ENCODE data around the gene NFIB.
A peak's percentile ranks its signal among the peaks of the same experiment; 100 is the strongest.

Gene NFIB

GRCh38 chr9:14185016-14185415, 128.9 kb downstream of the NFIB start:
- DNase-seq (ENCODE audit: low spot score) = no peak

DNA sequence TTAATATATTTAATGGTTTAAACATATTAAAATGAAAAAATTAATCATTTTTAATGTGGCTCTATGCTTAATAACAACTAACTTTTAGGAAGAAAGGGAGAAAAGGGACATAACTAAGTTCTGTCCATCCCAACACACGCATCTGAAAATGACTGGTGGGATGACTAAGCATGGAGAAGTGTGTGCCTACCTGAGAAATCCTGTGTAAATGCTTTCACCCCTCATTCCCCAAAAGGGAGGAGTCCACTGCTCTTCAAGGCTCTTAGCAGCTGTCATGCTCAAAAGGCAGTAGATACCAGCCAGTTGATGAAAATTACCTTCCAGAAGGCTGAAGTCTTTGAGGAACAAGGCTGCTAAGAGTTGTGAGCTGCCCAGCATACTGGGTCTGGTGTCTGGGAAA, 130.9 kb downstream of the NFIB start:
- peak; percentile 14 for DNase-seq (ENCODE audit: low spot score)

- DNase-seq (ENCODE audit: low spot score) = no peak
Observed at GRCh38 chr9:14180960-14181537, 132.9 kb downstream of the NFIB start.

DNA sequence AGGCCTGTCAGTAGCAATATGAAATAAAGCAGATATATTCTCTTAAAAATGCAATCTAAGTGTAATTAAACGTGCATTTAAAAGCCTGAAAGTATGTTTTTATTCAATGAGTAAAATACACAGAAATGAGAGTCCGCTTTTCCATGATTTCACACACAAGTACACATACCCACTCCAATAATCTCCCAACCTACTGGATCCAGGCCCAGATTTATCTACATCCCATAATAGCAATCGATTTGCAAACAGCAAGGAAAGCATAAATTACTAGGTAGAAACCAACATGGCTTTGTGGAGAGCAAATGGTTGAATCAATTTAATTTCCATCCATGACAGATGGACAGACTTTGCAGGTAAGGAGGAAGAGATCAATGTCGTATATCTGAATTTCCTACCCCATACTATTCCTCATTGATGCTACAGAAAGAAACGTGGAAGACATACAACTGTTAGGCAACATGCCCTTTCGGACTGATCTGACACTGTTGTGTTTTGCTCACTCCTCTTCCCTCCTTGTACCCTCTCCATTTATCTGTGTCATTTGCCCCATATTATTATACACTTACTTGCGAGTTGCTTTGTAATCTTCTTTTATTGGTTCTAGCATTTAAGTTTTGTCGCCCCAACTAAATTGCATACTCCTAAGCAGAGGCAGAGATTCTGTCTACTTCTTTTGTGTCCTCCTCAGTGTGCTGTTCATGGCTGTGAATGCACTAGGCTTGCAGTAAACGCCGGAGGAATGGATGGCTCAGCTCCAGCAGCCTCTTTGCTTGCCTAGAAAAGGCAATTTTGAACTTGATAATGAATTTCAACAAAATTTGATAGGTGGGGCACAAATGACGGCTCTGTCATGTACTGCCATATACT, 133.6 kb downstream of the NFIB start:
- DNase-seq (ENCODE audit: low spot score) = no peak

- peak; percentile 47 for DNase-seq (ENCODE audit: low spot score)
Observed at GRCh38 chr9:14179449-14179848, 134.5 kb downstream of the NFIB start.

DNA sequence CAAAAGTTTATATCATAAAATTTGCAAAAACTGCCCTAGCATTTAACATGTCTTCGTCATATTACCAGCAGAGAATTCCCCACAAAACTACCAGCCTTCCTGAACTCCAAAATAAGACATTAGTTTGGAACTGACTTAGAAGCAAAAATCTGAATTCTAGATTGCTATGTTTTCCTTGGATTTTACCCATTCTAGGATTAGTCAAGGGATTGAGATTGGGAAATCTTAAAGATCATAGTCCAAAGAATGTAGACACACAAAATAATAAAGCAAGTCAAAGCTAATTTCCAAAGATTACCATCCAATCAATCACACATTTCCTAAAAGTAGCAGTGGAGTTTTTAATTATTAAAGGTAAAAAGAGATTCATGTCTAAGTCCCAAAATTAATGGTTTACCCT, 138.2 kb downstream of the NFIB start:
- DNase-seq (ENCODE audit: low spot score) = no peak

DNA sequence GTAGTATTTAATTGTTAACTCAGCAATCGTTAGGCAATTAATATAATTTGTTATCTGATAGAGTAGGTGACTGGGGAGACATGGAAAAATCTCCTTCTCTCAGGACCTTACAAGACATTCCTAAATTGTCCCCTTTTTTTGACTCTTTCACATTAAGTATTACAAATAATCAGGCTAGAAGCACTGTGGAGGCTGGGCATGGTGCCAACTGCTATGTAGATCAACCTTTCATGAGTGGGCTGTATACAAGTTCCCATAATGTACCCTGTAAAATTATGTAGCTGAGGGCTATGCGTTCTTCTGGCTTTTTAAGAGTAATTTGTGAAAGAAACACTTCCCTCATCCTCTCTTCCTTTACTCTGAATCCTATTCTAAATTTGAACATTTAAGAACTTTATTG, 140.2 kb downstream of the NFIB start:
- no peak for DNase-seq (ENCODE audit: low spot score)

DNA sequence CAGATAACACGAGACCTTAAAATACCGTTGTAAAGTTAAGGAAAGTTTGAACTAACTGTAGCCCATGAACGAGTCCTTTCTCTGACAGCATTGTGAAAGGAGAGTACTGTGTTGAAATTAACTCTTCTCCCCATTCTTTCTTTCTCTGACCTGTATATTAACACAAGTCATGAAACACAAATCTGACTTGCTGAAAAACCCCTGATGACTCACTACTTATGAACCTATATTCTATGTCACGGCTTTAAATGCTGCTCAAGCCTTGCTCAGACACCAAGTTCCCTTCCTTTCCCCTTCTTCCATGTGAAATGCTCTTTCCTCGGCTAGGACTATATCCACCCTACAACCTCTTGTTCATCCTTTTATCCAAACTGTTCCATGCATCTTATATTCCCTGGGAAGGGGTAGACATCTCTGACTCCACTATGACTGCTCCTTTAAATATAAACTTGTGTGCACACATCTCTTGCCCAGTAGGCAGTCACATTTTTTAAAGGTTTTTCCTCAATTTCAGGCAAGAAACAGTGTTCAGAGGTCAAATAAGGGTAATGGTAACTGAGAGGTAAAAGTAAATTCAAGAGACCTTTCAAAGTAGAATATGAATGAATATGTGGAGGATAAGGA, 142.9 kb downstream of the NFIB start:
- DNase-seq (ENCODE audit: low spot score) = no peak

- DNase-seq (ENCODE audit: low spot score) = no peak
Observed at GRCh38 chr9:14170392-14170931, 143.5 kb downstream of the NFIB start.

- no peak for DNase-seq (ENCODE audit: low spot score)
Observed at GRCh38 chr9:14168381-14168780, 145.6 kb downstream of the NFIB start.

GRCh38 chr9:14165376-14166035, 148.4 kb downstream of the NFIB start:
- DNase-seq (ENCODE audit: low spot score) = no peak

- no peak for DNase-seq (ENCODE audit: low spot score)
Observed at GRCh38 chr9:14164908-14165307, 149.0 kb downstream of the NFIB start.

DNA sequence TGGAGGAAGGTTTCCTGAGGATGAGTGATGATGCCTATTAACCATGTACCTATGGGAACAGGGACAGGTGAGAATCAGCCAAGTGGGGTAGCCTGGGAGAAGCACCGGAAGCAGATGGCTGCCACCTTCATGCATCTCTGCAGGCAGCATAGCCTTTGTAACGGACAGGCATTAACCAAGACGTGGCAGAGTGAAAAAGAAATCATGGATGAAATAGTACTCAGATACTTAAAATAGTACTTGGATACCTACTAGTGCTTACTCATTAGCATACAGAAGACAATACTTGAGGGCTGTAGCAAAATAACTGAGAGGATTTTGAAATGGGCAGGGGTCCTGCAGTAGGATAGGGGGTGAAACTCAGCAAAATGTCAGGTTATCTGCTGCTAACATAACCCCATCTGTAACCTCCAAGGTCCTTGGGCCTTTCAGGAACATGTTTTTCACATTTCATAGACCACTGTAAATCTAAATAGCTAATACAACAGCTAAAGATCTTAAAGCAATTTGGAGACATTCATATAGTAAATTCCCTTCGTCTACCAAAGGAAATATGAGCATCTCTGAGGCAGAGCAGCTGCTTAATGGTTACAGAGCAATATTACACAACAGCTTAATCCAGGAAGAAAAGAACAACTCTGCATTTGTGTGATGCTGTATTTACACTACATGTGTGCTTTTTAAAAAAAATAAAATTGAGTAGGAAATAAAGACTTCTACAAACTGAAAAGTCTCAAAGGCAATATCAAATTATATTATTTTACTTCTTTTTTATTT, 154.3 kb downstream of the NFIB start:
- no peak for DNase-seq (ENCODE audit: low spot score)

DNA sequence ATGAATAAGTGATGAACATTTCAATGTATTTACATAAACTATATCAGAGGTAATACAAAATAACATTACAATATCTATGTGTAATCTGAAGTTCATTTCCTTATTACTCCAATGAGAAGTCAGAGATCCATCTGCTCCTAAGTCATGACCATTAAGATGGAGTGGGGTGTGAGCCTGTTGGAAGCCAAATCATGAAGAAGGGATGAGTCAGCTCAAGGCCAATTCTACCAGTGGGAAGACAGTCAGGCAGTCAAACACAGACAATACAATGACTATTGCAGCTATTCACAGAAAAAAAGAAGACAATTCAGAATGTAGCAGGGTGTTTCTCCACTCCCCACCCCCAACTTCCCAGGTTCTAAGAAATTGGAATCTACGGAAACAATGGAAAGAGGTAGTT, 155.0 kb downstream of the NFIB start:
- no peak for DNase-seq (ENCODE audit: low spot score)

GRCh38 chr9:14158136-14158813, 155.7 kb downstream of the NFIB start:
- no peak for DNase-seq (ENCODE audit: low spot score)

- no peak for DNase-seq (ENCODE audit: low spot score)
Observed at GRCh38 chr9:14157191-14157590, 156.8 kb downstream of the NFIB start.

DNA sequence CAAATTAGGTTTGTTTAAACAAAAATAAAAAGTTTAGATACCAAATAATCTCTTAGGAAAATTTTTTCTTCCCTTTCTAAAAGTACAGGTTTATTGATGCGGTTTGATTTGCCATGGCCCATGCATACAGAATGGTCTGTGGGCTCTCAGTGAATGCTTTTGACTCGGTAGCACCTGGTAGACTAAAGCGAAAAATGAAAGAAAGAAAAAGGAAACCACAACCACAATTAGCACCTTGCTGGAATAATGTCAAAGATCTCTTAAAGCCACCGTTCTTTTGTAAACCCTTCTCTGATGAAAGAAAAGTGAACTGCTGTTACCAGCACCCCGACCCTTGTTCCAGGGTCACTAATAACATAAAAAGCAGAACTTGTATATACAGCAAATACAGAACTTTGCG, 157.9 kb downstream of the NFIB start:
- no peak for DNase-seq (ENCODE audit: low spot score)

- DNase-seq (ENCODE audit: low spot score) = no peak
Observed at GRCh38 chr9:14155237-14155636, 158.7 kb downstream of the NFIB start.

DNA sequence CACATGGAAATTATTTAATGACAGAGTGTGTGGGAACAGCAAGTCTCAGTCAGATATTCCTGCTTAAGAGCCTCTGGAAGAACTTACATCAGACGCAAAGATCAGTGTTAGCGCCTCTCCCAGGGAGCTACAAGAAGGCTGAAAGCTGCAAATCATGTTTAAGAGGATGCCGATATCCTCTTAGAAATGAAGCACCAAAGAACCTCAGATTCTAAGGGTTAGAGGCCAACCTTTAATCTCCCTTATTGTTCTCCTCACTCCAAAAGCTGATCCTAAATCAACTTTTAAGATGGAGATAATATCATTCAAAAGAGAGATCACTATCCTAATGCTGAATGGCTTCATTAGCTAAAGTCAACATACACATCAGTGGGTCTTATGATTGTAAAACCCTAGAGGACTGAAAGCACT, 160.6 kb downstream of the NFIB start:
- DNase-seq (ENCODE audit: low spot score) = no peak

- no peak for DNase-seq (ENCODE audit: low spot score)
Observed at GRCh38 chr9:14151451-14151850, 162.5 kb downstream of the NFIB start.

- DNase-seq (ENCODE audit: low spot score) = no peak
Observed at GRCh38 chr9:14148501-14149103, 165.3 kb downstream of the NFIB start.
